HCT116 (cell line): ENCODE results near the gene ERBB4. TPM values are rescaled to one million over a fixed set of nuclear protein-coding genes. Genes with fewer than 3 reads are reported as not detected.

Source experiments
- ATAC-seq: fragments of 200-7000 bp; cut with Tn5 transposase; 2 replicates; pipeline ENCODE4 v1.9.1; 2020; ENCODE audit warnings: mild to moderate bottlenecking, moderate library complexity
- BruUV-seq: library from RNA; stranded (reverse); fragments of 400-500 nt; replicated peaks from 2 replicates; lab custom pipeline; 2021; lab: Mats Ljungman, UMichigan
- CTCF ChIA-PET: fragments of 300-600 bp; sonication (Branson Sonifier 250); formaldehyde crosslinking; loops from one replicate; lab custom pipeline; 2021; ENCODE audit warnings: antibody characterized with exemption; lab: Charles Lee
- POLR2A ChIA-PET: fragments of 300-600, 350-600 bp; sonication (Branson Sonifier 250); formaldehyde crosslinking; loops from one replicate; lab custom pipeline; 2021; ENCODE audit warnings: antibody characterized with exemption; lab: Charles Lee
- RAD21 ChIA-PET, 2 experiments: fragments of 300-600 bp; sonication (Branson Sonifier 250); formaldehyde crosslinking; loops; one replicate each; lab custom pipeline; 2023; ENCODE audit warnings: low total read pairs in 2 of 2; ENCODE audit not compliant: uncharacterized antibody in 2 of 2, unreplicated experiment in 2 of 2, low non-redundant PET in 1 of 2; lab: Charles Lee
- DNase-seq: peaks from one replicate; pipeline ENCODE4 v3.0.0-alpha.2; 2010; ENCODE audit warnings: low read depth, low spot score
- H2AFZ ChIP-seq: fragments of 200-600 bp; shearing (Covaris generic), sonication (generic); 2 replicates; pipeline ENCODE4 v1.6.1; 2017; ENCODE audit warnings: low read depth, mixed run types, mixed read lengths, antibody characterized with exemption, low read length; ENCODE audit not compliant: poor library complexity, severe bottlenecking
- H3K27ac ChIP-seq: 2 replicates; pipeline ENCODE4 v1.5.1; 2012; ENCODE audit warnings: low read depth, low read length
- H3K27me3 ChIP-seq: fragments of 200-600 bp; sonication (generic); 2 replicates; pipeline ENCODE4 v1.6.1; 2016; ENCODE audit warnings: mixed run types, low read length, mixed read lengths; ENCODE audit not compliant: insufficient read depth
- H3K36me3 ChIP-seq, 2 experiments: fragments of 200-500 bp in 1 of 2; fragments of 200-600 bp in 1 of 2; sonication (Bioruptor generic) in 1 of 2; sonication (generic) in 1 of 2; 2 replicates each; pipeline versions ENCODE4 v1.5.1 to v1.6.1; 2014 to 2016; ENCODE audit warnings: low read length in 2 of 2, inconsistent platforms in 1 of 2, mixed read lengths in 1 of 2, mixed run types in 1 of 2; ENCODE audit not compliant: insufficient read depth in 2 of 2, control insufficient read depth in 1 of 2
- H3K4me1 ChIP-seq, 2 experiments: fragments of 200-600 bp in 1 of 2; sonication (generic) in 1 of 2; 2 replicates each; pipeline versions ENCODE4 v1.5.1 to v1.6.1; 2012 to 2017; ENCODE audit warnings: low read length in 2 of 2, inconsistent platforms in 1 of 2, mild to moderate bottlenecking in 1 of 2, mixed read lengths in 1 of 2, mixed run types in 1 of 2, moderate library complexity in 1 of 2; ENCODE audit not compliant: insufficient read depth in 2 of 2, control insufficient read depth in 1 of 2
- H3K4me2 ChIP-seq: fragments of 200-600 bp; sonication (generic); 2 replicates; pipeline ENCODE4 v1.6.1; 2017; ENCODE audit warnings: mixed run types, low read length, mixed read lengths
- H3K4me3 ChIP-seq, 2 experiments: fragments of 200-600 bp in 1 of 2; sonication (generic) in 1 of 2; replicated peaks in 1 of 2; 2 replicates each; pipeline ENCODE4 v1.5.1; 2011 to 2016; ENCODE audit warnings: low read length in 2 of 2, control low read depth in 1 of 2, low read depth in 1 of 2, mild to moderate bottlenecking in 1 of 2, mixed read lengths in 1 of 2, mixed run types in 1 of 2
- H3K79me2 ChIP-seq: fragments of 200-600 bp; sonication (generic); 2 replicates; pipeline ENCODE4 v1.6.1; 2017; ENCODE audit warnings: mild to moderate bottlenecking, mixed run types, low read length, moderate library complexity, mixed read lengths; ENCODE audit not compliant: insufficient read depth
- H3K9ac ChIP-seq: fragments of 200-600 bp; sonication (generic); 2 replicates; pipeline ENCODE4 v1.6.1; 2016; ENCODE audit warnings: low read length, mixed read lengths
- H3K9me2 ChIP-seq: fragments of 200-600 bp; sonication (generic), shearing (Covaris generic); 2 replicates; pipeline ENCODE4 v1.6.1; 2017; ENCODE audit warnings: mixed run types, mild to moderate bottlenecking, moderate library complexity; ENCODE audit not compliant: insufficient read depth
- H3K9me3 ChIP-seq, 2 experiments: fragments of 200-500 bp in 1 of 2; fragments of 200-600 bp in 1 of 2; sonication (Bioruptor generic) in 1 of 2; sonication (generic) in 1 of 2; 2 replicates each; pipeline ENCODE4 v1.6.1; 2014 to 2017; ENCODE audit warnings: low read length in 2 of 2, mixed read lengths in 2 of 2, inconsistent platforms in 1 of 2, low read depth in 1 of 2, mild to moderate bottlenecking in 1 of 2, mixed run types in 1 of 2, moderate library complexity in 1 of 2; ENCODE audit not compliant: control insufficient read depth in 1 of 2, insufficient read depth in 1 of 2
- H4K20me1 ChIP-seq: fragments of 200-600 bp; sonication (generic), shearing (Covaris generic); 2 replicates; pipeline ENCODE4 v1.6.1; 2017; ENCODE audit warnings: mixed run types, mild to moderate bottlenecking, moderate library complexity; ENCODE audit not compliant: insufficient read depth
- EGR1 ChIP-seq: IDR thresholded peaks from 2 replicates; pipeline ENCODE4 v1.6.1; 2012; ENCODE audit warnings: low read depth
- ELF1 ChIP-seq: IDR thresholded peaks from 2 replicates; pipeline ENCODE4 v1.6.1; 2012; ENCODE audit warnings: low read depth, borderline replicate concordance
- EZH2phosphoT487 ChIP-seq: fragments of 200-600 bp; IDR thresholded peaks from 2 replicates; pipeline ENCODE4 v1.6.1; 2018; ENCODE audit warnings: antibody characterized with exemption, borderline replicate concordance
- FOSL1 ChIP-seq: IDR thresholded peaks from 2 replicates; pipeline ENCODE4 v1.6.1; 2012; ENCODE audit warnings: low read depth
- JUND ChIP-seq: IDR thresholded peaks from 2 replicates; pipeline ENCODE4 v1.6.1; 2012
- POLR2A ChIP-seq: IDR thresholded peaks from 2 replicates; pipeline ENCODE4 v1.7.0; 2011; ENCODE audit warnings: borderline replicate concordance; ENCODE audit not compliant: insufficient read depth, insufficient read length; ENCODE audit errors: extremely low read depth
- POLR2AphosphoS5 ChIP-seq: IDR thresholded peaks from 2 replicates; pipeline ENCODE4 v1.6.1; 2011; ENCODE audit warnings: mild to moderate bottlenecking, low read depth, low read length, moderate library complexity
- SIN3A ChIP-seq: IDR thresholded peaks from 2 replicates; pipeline ENCODE4 v1.6.1; 2012; ENCODE audit warnings: low read depth
- SP1 ChIP-seq: IDR thresholded peaks from 2 replicates; pipeline ENCODE4 v1.6.1; 2012; ENCODE audit warnings: low read depth
- SRF ChIP-seq: IDR thresholded peaks from 2 replicates; pipeline ENCODE4 v1.6.1; 2012; ENCODE audit warnings: low read depth
- TCF7L2 ChIP-seq: IDR thresholded peaks from 2 replicates; pipeline ENCODE4 v1.7.0; 2011; ENCODE audit warnings: borderline replicate concordance, inconsistent platforms; ENCODE audit not compliant: insufficient read depth, insufficient read length; ENCODE audit errors: extremely low read depth
- YY1 ChIP-seq: IDR thresholded peaks from 2 replicates; pipeline ENCODE4 v1.6.1; 2011; ENCODE audit warnings: low read length, low read depth, moderate library complexity, mild to moderate bottlenecking; ENCODE audit not compliant: insufficient replicate concordance; ENCODE audit errors: extremely low read depth
- ZFX ChIP-seq: fragments of 450-650 bp; IDR thresholded peaks from 2 replicates; pipeline ENCODE4 v1.6.1; 2017
- intact Hi-C: fragments of 100-400 bp; cut with micrococcal nuclease; formaldehyde crosslinking; loops from 2 replicates; pipeline ENCODE4 v1.10.0; 2022
- total RNA-seq: library from RNA; stranded (reverse); gene quantifications from one replicate; pipeline ENCODE4 v1.2.1, GENCODE V29; 2021; ENCODE audit not compliant: unreplicated experiment
- TF ChIP-seq, protein P1 (sequence below), 3 experiments: fragments of 200-600 bp in 1 of 3; sonication (generic) in 1 of 3; IDR thresholded peaks in 2 of 3; conservative IDR thresholded peaks in 1 of 3; 2 replicates each; pipeline ENCODE4 v1.5.1; 2012 to 2017; ENCODE audit warnings: low read depth in 2 of 3, low read length in 2 of 3, antibody characterized with exemption in 1 of 3, borderline replicate concordance in 1 of 3, control low read depth in 1 of 3, mild to moderate bottlenecking in 1 of 3, mixed read lengths in 1 of 3, mixed run types in 1 of 3, moderate library complexity in 1 of 3; ENCODE audit not compliant: insufficient read depth in 1 of 3
- TF ChIP-seq, protein P2 (sequence below): IDR thresholded peaks from 2 replicates; pipeline ENCODE4 v1.6.1; 2011; ENCODE audit warnings: mild to moderate bottlenecking, low read length, moderate library complexity; ENCODE audit not compliant: insufficient replicate concordance; ENCODE audit errors: extremely low read depth

Gene ERBB4
- total RNA-seq, 1 experiment from 2014 or later, result 0.10 TPM

DNA sequence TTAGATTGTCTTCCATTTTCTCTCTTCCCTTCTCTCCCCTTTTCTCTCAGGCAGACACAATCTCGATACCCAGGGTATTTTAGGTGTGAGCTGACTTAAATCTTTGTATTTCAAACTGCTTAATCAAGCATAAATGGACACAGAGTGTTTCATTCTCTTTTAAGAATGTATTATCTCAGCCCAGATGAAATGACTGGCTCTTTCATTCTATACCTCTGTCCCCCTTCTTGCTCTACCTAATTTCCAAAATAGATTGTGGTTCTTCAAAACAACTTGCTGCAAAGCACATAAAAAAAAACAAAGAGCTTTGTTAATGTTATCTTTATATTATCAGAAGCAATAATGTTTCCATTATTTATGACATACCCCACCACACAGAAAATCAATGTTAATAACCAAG is 514.6 kb downstream of the ERBB4 start:
- CTCF ChIA-PET, result no interaction called here
- RAD21 ChIA-PET, result no interaction called here
- TF ChIP-seq SIN3A, result no peak
- no peak for TF ChIP-seq FOSL1
- TF ChIP-seq, protein P1, sequence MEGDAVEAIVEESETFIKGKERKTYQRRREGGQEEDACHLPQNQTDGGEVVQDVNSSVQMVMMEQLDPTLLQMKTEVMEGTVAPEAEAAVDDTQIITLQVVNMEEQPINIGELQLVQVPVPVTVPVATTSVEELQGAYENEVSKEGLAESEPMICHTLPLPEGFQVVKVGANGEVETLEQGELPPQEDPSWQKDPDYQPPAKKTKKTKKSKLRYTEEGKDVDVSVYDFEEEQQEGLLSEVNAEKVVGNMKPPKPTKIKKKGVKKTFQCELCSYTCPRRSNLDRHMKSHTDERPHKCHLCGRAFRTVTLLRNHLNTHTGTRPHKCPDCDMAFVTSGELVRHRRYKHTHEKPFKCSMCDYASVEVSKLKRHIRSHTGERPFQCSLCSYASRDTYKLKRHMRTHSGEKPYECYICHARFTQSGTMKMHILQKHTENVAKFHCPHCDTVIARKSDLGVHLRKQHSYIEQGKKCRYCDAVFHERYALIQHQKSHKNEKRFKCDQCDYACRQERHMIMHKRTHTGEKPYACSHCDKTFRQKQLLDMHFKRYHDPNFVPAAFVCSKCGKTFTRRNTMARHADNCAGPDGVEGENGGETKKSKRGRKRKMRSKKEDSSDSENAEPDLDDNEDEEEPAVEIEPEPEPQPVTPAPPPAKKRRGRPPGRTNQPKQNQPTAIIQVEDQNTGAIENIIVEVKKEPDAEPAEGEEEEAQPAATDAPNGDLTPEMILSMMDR (IDR thresholded peaks at IDR 0.05 in 2 of 3, conservative IDR thresholded peaks at IDR 0.05 in 1 of 3; ENCODE audit: borderline replicate concordance in 1 of 3, insufficient read depth in 1 of 3, low read depth in 2 of 3, low read length in 2 of 3), result no peak
- Histone ChIP-seq H3K4me3 (no peak overlapping the region), H3K9me3 (no peaks in the 10 kb centered on the region), H4K20me1 (no peaks in the 10 kb centered on the region), H3K4me2 (no peak overlapping the region), H3K9me2 (no peaks in the 10 kb centered on the region), H3K9ac (no peak overlapping the region), H2AFZ (no peak overlapping the region), H3K79me2 (no peaks in the 10 kb centered on the region), H3K27me3 (no peaks in the 10 kb centered on the region), H3K4me1 (peaks cover 0 to 7% of the 10 kb centered on the region in 2 experiments; a peak in 2 of 4 replicates), H3K36me3 (no peaks in the 10 kb centered on the region), H3K27ac (no peak overlapping the region)
- ATAC-seq (no peak), DNase-seq (no peak)
- POLR2A ChIA-PET, result no interaction called here
- no TSS peak for BruUV-seq
- intact Hi-C loops, result no loop called here

DNA sequence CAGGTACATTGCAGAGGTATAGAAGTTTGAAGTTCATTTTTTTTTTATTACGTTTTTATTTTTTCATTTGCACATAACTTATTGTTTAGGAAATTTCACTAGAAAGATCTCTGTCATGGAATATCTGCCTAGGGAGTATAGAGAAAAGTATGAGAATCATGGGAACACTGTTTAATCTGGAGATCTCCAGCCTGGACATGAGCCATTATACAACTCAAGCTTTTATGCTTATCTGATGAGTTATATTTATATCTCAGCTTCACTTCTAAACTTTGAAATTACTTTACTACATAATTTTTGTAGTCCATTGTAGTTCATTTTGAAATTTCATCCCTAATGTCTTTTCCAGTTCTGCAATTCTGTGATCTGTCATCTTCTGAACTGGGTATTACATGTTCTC is 515.6 kb downstream of the ERBB4 start:
- DNase-seq (no peak), ATAC-seq (no peak)
- no peak overlapping the region for H3K4me2 ChIP-seq
- POLR2A ChIA-PET, result no interaction called here
- no peaks in the 10 kb centered on the region for H3K9me2 ChIP-seq
- no peaks in the 10 kb centered on the region for H3K36me3 ChIP-seq
- H4K20me1 ChIP-seq, result no peaks in the 10 kb centered on the region
- H3K27me3 ChIP-seq, result no peaks in the 10 kb centered on the region
- CTCF ChIA-PET, result no interaction called here
- no peaks in the 10 kb centered on the region for H3K9me3 ChIP-seq
- RAD21 ChIA-PET, result no interaction called here
- H3K4me3 ChIP-seq, result no peak overlapping the region
- peak overlapping the region; percentile 66 for H2AFZ ChIP-seq
- H3K27ac ChIP-seq, result no peak overlapping the region
- BruUV-seq, result no TSS peak
- H3K79me2 ChIP-seq, result no peaks in the 10 kb centered on the region
- H3K4me1 ChIP-seq, result peaks cover 0 to 7% of the 10 kb centered on the region in 2 experiments; a peak in 2 of 4 replicates
- H3K9ac ChIP-seq, result no peak overlapping the region
- intact Hi-C loops, result no loop called here
- TF ChIP-seq, protein P2, sequence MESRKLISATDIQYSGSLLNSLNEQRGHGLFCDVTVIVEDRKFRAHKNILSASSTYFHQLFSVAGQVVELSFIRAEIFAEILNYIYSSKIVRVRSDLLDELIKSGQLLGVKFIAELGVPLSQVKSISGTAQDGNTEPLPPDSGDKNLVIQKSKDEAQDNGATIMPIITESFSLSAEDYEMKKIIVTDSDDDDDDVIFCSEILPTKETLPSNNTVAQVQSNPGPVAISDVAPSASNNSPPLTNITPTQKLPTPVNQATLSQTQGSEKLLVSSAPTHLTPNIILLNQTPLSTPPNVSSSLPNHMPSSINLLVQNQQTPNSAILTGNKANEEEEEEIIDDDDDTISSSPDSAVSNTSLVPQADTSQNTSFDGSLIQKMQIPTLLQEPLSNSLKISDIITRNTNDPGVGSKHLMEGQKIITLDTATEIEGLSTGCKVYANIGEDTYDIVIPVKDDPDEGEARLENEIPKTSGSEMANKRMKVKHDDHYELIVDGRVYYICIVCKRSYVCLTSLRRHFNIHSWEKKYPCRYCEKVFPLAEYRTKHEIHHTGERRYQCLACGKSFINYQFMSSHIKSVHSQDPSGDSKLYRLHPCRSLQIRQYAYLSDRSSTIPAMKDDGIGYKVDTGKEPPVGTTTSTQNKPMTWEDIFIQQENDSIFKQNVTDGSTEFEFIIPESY, result no peak
- TF ChIP-seq EZH2phosphoT487 (no peak), POLR2AphosphoS5 (no peak), POLR2A (no peak), SP1 (no peak), JUND (no peak), EGR1 (no peak), ELF1 (no peak), TCF7L2 (no peak), YY1 (no peak), ZFX (no peak), SRF (no peak)
- TF ChIP-seq, protein P1 (IDR thresholded peaks at IDR 0.05 in 2 of 3, conservative IDR thresholded peaks at IDR 0.05 in 1 of 3; ENCODE audit: borderline replicate concordance in 1 of 3, insufficient read depth in 1 of 3, low read depth in 2 of 3, low read length in 2 of 3), result no peak
